ENCODE data around the gene GABRE.

Gene GABRE

DNA sequence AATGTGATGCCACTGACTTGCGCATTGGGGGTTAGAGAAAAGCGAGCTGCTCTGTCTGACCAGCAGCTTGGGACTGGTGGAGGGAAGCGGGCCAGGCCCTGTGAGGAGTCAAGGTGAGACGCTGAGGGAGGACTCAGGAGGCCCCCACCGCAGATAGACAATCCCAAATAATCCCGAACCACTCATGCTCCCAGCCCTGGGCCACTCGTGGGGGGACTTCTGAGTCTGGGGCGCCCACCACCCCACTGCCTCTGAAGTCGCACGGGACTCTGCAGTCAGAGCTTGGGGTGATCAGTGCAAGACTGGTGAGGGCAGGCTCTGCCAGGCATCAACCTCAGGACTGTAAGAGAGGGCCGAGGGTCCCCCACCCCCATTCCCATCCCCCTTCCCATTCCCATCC, 54.9 kb downstream of the GABRE start:
- TF ChIP-seq FOXP2 (optimal IDR thresholded peaks at IDR 0.05; ENCODE audit: borderline replicate concordance, extremely low read depth, extremely low read length, insufficient read depth): no peak
- TF ChIP-seq, protein P1, sequence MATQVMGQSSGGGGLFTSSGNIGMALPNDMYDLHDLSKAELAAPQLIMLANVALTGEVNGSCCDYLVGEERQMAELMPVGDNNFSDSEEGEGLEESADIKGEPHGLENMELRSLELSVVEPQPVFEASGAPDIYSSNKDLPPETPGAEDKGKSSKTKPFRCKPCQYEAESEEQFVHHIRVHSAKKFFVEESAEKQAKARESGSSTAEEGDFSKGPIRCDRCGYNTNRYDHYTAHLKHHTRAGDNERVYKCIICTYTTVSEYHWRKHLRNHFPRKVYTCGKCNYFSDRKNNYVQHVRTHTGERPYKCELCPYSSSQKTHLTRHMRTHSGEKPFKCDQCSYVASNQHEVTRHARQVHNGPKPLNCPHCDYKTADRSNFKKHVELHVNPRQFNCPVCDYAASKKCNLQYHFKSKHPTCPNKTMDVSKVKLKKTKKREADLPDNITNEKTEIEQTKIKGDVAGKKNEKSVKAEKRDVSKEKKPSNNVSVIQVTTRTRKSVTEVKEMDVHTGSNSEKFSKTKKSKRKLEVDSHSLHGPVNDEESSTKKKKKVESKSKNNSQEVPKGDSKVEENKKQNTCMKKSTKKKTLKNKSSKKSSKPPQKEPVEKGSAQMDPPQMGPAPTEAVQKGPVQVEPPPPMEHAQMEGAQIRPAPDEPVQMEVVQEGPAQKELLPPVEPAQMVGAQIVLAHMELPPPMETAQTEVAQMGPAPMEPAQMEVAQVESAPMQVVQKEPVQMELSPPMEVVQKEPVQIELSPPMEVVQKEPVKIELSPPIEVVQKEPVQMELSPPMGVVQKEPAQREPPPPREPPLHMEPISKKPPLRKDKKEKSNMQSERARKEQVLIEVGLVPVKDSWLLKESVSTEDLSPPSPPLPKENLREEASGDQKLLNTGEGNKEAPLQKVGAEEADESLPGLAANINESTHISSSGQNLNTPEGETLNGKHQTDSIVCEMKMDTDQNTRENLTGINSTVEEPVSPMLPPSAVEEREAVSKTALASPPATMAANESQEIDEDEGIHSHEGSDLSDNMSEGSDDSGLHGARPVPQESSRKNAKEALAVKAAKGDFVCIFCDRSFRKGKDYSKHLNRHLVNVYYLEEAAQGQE (IDR thresholded peaks at IDR 0.05; ENCODE audit: insufficient read depth in 1 of 2, low read depth in 2 of 2, low read length in 2 of 2): no peak
- no peak for TF ChIP-seq POLR2AphosphoS5 (IDR thresholded peaks at IDR 0.05; ENCODE audit: low read depth, low read length)
- TF ChIP-seq TAF1 (IDR thresholded peaks at IDR 0.05; ENCODE audit: borderline replicate concordance, insufficient read depth, low read length): no peak
- no peak for TF ChIP-seq SIN3A (IDR thresholded peaks at IDR 0.05; ENCODE audit: borderline replicate concordance, insufficient read depth, low read length)

DNA sequence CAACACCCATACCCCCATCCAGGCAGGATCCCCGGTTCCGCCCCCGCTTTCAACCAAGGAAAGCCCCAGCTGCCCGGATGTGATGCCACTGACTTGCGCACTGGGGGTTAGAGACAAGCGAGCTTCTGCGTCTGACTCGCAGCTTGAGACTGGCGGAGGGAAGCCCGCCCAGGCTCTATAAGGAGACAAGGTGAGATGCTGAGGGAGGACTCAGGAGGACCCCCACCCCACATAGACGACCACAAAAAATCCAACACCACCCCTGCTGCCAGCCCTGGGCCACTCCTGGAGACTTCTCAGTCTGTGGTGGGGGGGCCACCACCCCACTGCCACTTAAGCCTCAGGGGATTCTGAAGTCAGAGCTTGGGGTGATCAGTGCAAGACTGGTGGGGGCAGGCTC, 61.7 kb downstream of the GABRE start, which contains the start of gene MAGEA4:
MAGEA4 (plus strand) TSS at position 110 of the 400 bp plus-strand sequence. CDS start 10,776 bp downstream, outside the sequence.
- TF ChIP-seq SIN3A (IDR thresholded peaks at IDR 0.05; ENCODE audit: borderline replicate concordance, insufficient read depth, low read length) (no peak), FOXP2 (optimal IDR thresholded peaks at IDR 0.05; ENCODE audit: borderline replicate concordance, extremely low read depth, extremely low read length, insufficient read depth) (no peak), POLR2AphosphoS5 (IDR thresholded peaks at IDR 0.05; ENCODE audit: low read depth, low read length) (no peak), TAF1 (IDR thresholded peaks at IDR 0.05; ENCODE audit: borderline replicate concordance, insufficient read depth, low read length) (no peak)
- TF ChIP-seq, protein P1 (IDR thresholded peaks at IDR 0.05; ENCODE audit: insufficient read depth in 1 of 2, low read depth in 2 of 2, low read length in 2 of 2): no peak

DNA sequence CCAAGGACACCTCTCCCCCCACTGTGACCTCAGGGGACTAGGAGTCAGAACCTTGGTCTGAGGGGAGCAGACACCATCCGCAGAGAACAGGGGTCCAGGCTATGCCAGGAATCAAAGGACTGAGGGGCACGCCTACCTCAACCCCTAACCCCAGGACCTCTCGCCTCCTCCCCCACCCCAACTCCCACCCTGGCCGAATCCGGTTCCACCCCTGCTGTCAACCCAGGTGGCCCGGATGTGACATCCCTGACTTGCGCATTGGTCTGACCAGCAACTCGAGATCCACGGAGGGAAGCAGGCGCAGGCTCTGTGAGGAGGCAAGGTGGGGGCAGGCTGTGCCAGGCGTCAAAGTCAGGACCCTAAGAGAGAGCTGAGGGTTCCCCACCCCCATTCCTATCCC, 62.3 kb downstream of the GABRE start:
- TF ChIP-seq, protein P1 (IDR thresholded peaks at IDR 0.05; ENCODE audit: insufficient read depth in 1 of 2, low read depth in 2 of 2, low read length in 2 of 2): no peak
- TF ChIP-seq POLR2AphosphoS5 (IDR thresholded peaks at IDR 0.05; ENCODE audit: low read depth, low read length) (no peak), SIN3A (IDR thresholded peaks at IDR 0.05; ENCODE audit: borderline replicate concordance, insufficient read depth, low read length) (no peak), FOXP2 (optimal IDR thresholded peaks at IDR 0.05; ENCODE audit: borderline replicate concordance, extremely low read depth, extremely low read length, insufficient read depth) (no peak), TAF1 (IDR thresholded peaks at IDR 0.05; ENCODE audit: borderline replicate concordance, insufficient read depth, low read length) (no peak)

DNA sequence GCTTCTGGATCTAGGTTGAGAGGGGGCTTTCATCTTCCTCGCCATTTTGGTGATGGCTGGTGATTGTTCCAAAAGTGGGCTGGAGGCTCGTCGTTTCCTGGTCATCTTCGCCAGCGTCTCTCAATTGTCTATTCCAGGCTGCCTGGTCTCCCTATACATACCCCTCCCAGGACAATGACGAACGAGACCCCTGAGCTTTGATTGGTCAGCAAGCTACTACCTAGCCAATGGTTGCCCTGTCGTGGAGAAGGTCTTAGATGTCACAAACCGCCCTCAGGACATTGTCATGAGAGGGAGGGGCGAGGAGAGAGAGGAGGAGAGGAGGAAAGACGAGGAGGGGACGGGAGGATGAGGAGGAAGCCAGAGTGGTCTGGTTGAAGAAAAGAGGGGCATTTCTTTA, 69.5 kb downstream of the GABRE start:
- TF ChIP-seq TAF1 (IDR thresholded peaks at IDR 0.05; ENCODE audit: borderline replicate concordance, insufficient read depth, low read length): no peak
- no peak for TF ChIP-seq SIN3A (IDR thresholded peaks at IDR 0.05; ENCODE audit: borderline replicate concordance, insufficient read depth, low read length)
- no peak for TF ChIP-seq FOXP2 (optimal IDR thresholded peaks at IDR 0.05; ENCODE audit: borderline replicate concordance, extremely low read depth, extremely low read length, insufficient read depth)

All from PFSK-1 (cell line).